ENCODE measurements around the gene RYR3. TPM values are rescaled to one million over a fixed set of nuclear protein-coding genes. Genes with fewer than 3 reads are reported as not detected.

RYR3 gene
- total RNA-seq, 1 donor from 2014 or later, result 0.61 TPM

DNA sequence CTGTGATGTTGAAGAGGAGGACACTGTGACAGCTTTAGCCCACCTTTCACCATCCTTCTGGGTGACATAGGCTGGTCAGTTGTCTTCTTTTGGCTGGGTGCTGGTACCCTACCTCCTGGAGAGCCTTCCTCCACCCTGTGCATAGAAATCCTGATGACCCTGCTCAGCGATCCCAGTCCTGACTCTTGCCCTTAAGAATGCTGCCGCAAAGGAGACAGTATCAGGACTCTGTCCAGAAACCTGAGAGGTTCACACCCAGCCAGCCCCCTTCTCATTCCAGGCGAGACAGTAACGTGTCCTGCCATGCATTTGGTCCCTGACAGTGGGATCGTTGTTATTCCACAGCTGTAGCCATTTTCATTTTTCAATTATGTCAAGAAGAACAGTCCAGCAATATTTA lies 344.7 kb downstream of the RYR3 start:
- intact Hi-C loops (cut with DNase I), result no loop called here

GRCh38 chr15:33656168-33656567 lies 345.4 kb downstream of the RYR3 start:
- no peak for DNase-seq
- Histone ChIP-seq H3K4me3 (no peak overlapping the region), H3K36me3 (no peaks in the 10 kb centered on the region), H3K9me3 (no peaks in the 10 kb centered on the region), H3K4me1 (no peaks in the 10 kb centered on the region), H3K27me3 (no peaks in the 10 kb centered on the region), H3K27ac (no peak overlapping the region)
- TF ChIP-seq, protein P1, sequence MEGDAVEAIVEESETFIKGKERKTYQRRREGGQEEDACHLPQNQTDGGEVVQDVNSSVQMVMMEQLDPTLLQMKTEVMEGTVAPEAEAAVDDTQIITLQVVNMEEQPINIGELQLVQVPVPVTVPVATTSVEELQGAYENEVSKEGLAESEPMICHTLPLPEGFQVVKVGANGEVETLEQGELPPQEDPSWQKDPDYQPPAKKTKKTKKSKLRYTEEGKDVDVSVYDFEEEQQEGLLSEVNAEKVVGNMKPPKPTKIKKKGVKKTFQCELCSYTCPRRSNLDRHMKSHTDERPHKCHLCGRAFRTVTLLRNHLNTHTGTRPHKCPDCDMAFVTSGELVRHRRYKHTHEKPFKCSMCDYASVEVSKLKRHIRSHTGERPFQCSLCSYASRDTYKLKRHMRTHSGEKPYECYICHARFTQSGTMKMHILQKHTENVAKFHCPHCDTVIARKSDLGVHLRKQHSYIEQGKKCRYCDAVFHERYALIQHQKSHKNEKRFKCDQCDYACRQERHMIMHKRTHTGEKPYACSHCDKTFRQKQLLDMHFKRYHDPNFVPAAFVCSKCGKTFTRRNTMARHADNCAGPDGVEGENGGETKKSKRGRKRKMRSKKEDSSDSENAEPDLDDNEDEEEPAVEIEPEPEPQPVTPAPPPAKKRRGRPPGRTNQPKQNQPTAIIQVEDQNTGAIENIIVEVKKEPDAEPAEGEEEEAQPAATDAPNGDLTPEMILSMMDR (IDR thresholded peaks at IDR 0.05), result no peak
- intact Hi-C loops (cut with DNase I), result no loop called here
- no peak for ATAC-seq

More for the DNA sequence above, 344.7 kb downstream of the RYR3 start:
- Histone ChIP-seq H3K4me3 (no peak overlapping the region), H3K9me3 (no peaks in the 10 kb centered on the region), H3K4me1 (no peaks in the 10 kb centered on the region), H3K27me3 (no peaks in the 10 kb centered on the region), H3K27ac (no peak overlapping the region), H3K36me3 (no peaks in the 10 kb centered on the region)
- TF ChIP-seq, protein P1 (IDR thresholded peaks at IDR 0.05), result no peak
- ATAC-seq (no peak), DNase-seq (no peak)

DNA sequence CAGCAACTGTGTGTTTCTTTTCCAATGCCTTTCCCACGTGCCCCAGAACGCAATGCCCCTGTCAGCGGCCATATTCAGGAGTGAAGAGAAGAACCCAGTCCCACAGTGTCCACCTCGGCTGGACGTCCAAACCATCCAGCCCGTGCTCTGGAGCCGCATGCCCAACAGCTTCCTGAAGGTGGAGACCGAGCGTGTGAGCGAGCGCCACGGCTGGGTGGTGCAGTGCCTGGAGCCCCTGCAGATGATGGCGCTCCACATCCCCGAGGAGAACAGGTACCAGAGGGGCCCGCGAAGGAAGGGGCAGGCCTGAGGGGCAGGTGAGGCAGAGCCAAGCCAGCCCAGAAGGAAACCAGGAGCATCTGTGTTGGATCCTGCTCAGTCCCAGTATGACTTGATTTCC lies 349.4 kb downstream of the RYR3 start:
- no peaks in the 10 kb centered on the region for H3K27me3 ChIP-seq
- intact Hi-C loops (cut with DNase I), result no loop called here
- ATAC-seq (no peak), DNase-seq (no peak)
- no peak overlapping the region for H3K27ac ChIP-seq
- no peaks in the 10 kb centered on the region for H3K36me3 ChIP-seq
- TF ChIP-seq, protein P1 (IDR thresholded peaks at IDR 0.05), result no peak
- no peaks in the 10 kb centered on the region for H3K4me1 ChIP-seq
- H3K4me3 ChIP-seq, result no peak overlapping the region
- H3K9me3 ChIP-seq, result no peaks in the 10 kb centered on the region

GRCh38 chr15:33662014-33662413 lies 351.2 kb downstream of the RYR3 start:
- no peak for DNase-seq
- no peaks in the 10 kb centered on the region for H3K27me3 ChIP-seq
- H3K4me3 ChIP-seq, result no peak overlapping the region
- TF ChIP-seq, protein P1 (IDR thresholded peaks at IDR 0.05), result no peak
- intact Hi-C loops (cut with DNase I), result no loop called here
- ATAC-seq, result no peak
- no peaks in the 10 kb centered on the region for H3K9me3 ChIP-seq
- no peak overlapping the region for H3K27ac ChIP-seq
- no peaks in the 10 kb centered on the region for H3K4me1 ChIP-seq
- no peaks in the 10 kb centered on the region for H3K36me3 ChIP-seq

DNA sequence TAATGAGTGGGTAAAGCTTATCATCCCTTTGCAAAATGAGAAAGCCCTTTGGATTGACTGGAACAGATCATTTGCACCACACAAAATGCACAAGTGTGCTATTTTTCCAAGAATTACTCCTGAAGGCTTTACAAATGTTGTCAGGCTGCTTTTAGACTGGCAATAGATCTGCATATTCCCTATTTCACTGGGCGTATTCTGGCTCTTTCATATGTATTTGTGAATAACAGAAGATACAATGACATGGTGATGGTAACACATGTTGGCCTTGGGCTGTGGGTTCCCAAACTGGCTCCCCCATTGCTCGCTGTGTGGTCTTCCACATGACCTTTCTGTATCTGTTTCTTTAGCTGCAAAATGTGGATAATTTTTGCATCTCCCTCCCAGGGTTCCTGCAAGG lies 354.2 kb downstream of the RYR3 start:
- Histone ChIP-seq H3K27me3 (no peaks in the 10 kb centered on the region), H3K4me3 (no peak overlapping the region), H3K36me3 (no peaks in the 10 kb centered on the region), H3K27ac (no peak overlapping the region), H3K9me3 (no peaks in the 10 kb centered on the region), H3K4me1 (no peaks in the 10 kb centered on the region)
- intact Hi-C loops (cut with DNase I), result no loop called here
- DNase-seq (no peak), ATAC-seq (no peak)
- TF ChIP-seq, protein P1 (IDR thresholded peaks at IDR 0.05), result no peak

DNA sequence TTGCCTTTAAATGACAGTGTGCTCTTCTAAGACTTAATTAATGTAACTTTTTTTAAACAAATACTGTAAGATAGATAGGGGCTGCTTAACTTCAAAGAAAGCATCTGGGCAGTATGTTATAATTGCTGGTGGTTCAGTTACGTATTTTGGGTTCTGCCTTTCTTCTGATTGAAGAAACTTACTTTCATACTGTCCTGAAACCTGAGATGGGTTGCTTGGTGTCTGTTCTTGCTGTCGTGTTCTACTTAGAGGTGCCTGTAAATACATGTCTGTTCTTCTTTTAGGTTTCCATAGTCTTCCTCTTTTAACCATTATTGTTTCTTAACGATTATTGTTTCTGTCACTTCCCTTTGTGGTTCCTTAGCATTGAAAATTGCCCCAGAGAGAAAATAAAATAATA lies 359.8 kb downstream of the RYR3 start:
- DNase-seq (no peak), ATAC-seq (no peak)
- TF ChIP-seq, protein P1 (IDR thresholded peaks at IDR 0.05), result no peak
- no peaks in the 10 kb centered on the region for H3K9me3 ChIP-seq
- no peak overlapping the region for H3K27ac ChIP-seq
- H3K4me3 ChIP-seq, result no peak overlapping the region
- H3K27me3 ChIP-seq, result peaks cover 3% of the 10 kb centered on the region
- intact Hi-C loops (cut with DNase I), result no loop called here
- no peaks in the 10 kb centered on the region for H3K36me3 ChIP-seq
- no peaks in the 10 kb centered on the region for H3K4me1 ChIP-seq

Data from upper lobe of right lung (tissue), 1 donor.